AG09309 (cell line): Measurements from ENCODE around the gene CACNA1A.
"Not testable (repeated sequence)": the region's sequence is repeated elsewhere in the genome, so short reads cannot be mapped to it uniquely, and the experiment has no call there.

Experiments used
- DNase-seq: peaks from one replicate; pipeline ENCODE4 v3.0.0-alpha.2; 2010; ENCODE audit warnings: low read depth
- H3K4me3 ChIP-seq: 2 replicates; pipeline ENCODE4 v1.5.1; 2011; ENCODE audit warnings: mild to moderate bottlenecking, low read depth, low read length, moderate library complexity; ENCODE audit not compliant: control insufficient read depth
- CTCF ChIP-seq: IDR thresholded peaks from 2 replicates; pipeline ENCODE4 v1.5.1; 2011; ENCODE audit warnings: mild to moderate bottlenecking, low read depth, low read length, inconsistent platforms; ENCODE audit not compliant: insufficient read depth, control insufficient read depth; ENCODE audit errors: missing control alignments

CACNA1A gene

GRCh38 chr19:13363245-13363644, 143.0 kb downstream of the CACNA1A start:
- no peak for DNase-seq
- no peak for TF ChIP-seq CTCF

GRCh38 chr19:13362668-13363067, 143.6 kb downstream of the CACNA1A start:
- TF ChIP-seq CTCF = no peak
- DNase-seq = no peak
- H3K4me3 ChIP-seq = no peak overlapping the region

More at GRCh38 chr19:13363245-13363644, 143.0 kb downstream of the CACNA1A start:
- H3K4me3 ChIP-seq = no peak overlapping the region

GRCh38 chr19:13361726-13362125, 144.6 kb downstream of the CACNA1A start:
- not testable (repeated sequence) for H3K4me3 ChIP-seq, DNase-seq

GRCh38 chr19:13356686-13357280, 149.5 kb downstream of the CACNA1A start:
- no peak for TF ChIP-seq CTCF
- H3K4me3 ChIP-seq = no peak overlapping the region
- DNase-seq = no peak

- H3K4me3 ChIP-seq = no peak overlapping the region
- DNase-seq = no peak
Measured at GRCh38 chr19:13356185-13356584, 150.1 kb downstream of the CACNA1A start.

GRCh38 chr19:13355356-13355755, 150.9 kb downstream of the CACNA1A start:
- no peak for TF ChIP-seq CTCF
- DNase-seq = no peak
- H3K4me3 ChIP-seq = no peak overlapping the region

More at GRCh38 chr19:13356185-13356584, 150.1 kb downstream of the CACNA1A start:
- no peak for TF ChIP-seq CTCF

GRCh38 chr19:13353625-13354024, 152.7 kb downstream of the CACNA1A start:
- no peak for DNase-seq
- TF ChIP-seq CTCF = no peak
- H3K4me3 ChIP-seq = no peak overlapping the region
